Thyroid gland (tissue), 4 donors: ENCODE data around the gene TCEAL7. TPM values are rescaled to one million over a fixed set of nuclear protein-coding genes. Genes with fewer than 3 reads are reported as not detected.
A peak's percentile ranks its signal among the peaks of the same experiment; 100 is the strongest.

Experiments used
- DNase-seq, 2 donors: peaks; one replicate each; pipeline ENCODE4 v3.0.0-alpha.2; 2019
- H3K27ac ChIP-seq, 3 donors: fragments of 200-600 bp; sonication (generic); 1 replicate in 2 of 3; 2 replicates in 1 of 3; pipeline ENCODE4 v1.5.1; 2016 to 2019; ENCODE audit warnings: mild to moderate bottlenecking in 1 of 3, moderate library complexity in 1 of 3
- H3K27me3 ChIP-seq: fragments of 200-600 bp; sonication (generic); one replicate; pipeline ENCODE4 v1.5.1; 2019
- H3K36me3 ChIP-seq, 2 donors: fragments of 200-600 bp; sonication (generic); one replicate each; pipeline ENCODE4 v1.5.1; 2016 to 2019
- H3K4me1 ChIP-seq, 2 donors: fragments of 200-600 bp; sonication (generic); one replicate each; pipeline ENCODE4 v1.5.1; 2017 to 2019
- H3K4me3 ChIP-seq, 3 donors: fragments of 200-600 bp; sonication (generic); replicated peaks in 1 of 3; 1 replicate in 2 of 3; 2 replicates in 1 of 3; pipeline ENCODE4 v1.5.1; 2016; ENCODE audit warnings: mild to moderate bottlenecking in 1 of 3
- H3K9me3 ChIP-seq: fragments of 200-600 bp; sonication (generic); one replicate; pipeline ENCODE4 v1.5.1; 2017
- CTCF ChIP-seq, 6 experiments: fragments of 200-600 bp in 3 of 6; fragments of 450-650 bp in 3 of 6; sonication (generic) in 3 of 6; IDR thresholded peaks; one replicate each; pipeline ENCODE4 v1.5.1; 2016 to 2019; ENCODE audit warnings: antibody characterized with exemption in 6 of 6, mild to moderate bottlenecking in 2 of 6, inconsistent platforms in 1 of 6, moderate library complexity in 1 of 6
- POLR2A ChIP-seq, 2 donors: fragments of 450-650 bp; IDR thresholded peaks; one replicate each; pipeline ENCODE4 v1.6.1; 2017; ENCODE audit warnings: antibody characterized with exemption in 2 of 2, mild to moderate bottlenecking in 2 of 2, moderate library complexity in 1 of 2
- WGBS, 2 donors: methylation state at CpG; one replicate each; pipeline ENCODE4 v1.1.5; 2017; 5-methylcytosine and 5-hydroxymethylcytosine counted together
- intact Hi-C: fragments of 100-400 bp; cut with DNase I; formaldehyde crosslinking; loops from one replicate; pipeline ENCODE4 v1.15.1; 2023
- total RNA-seq, 4 donors: library from RNA; depleted of rRNA; stranded (reverse); fragments of >200 nt; gene quantifications; one replicate each; pipeline ENCODE4 v1.2.3, GENCODE V29; 2016

The TCEAL7 gene
- total RNA-seq, 4 donors from 2014 or later = 2.3 to 6.6 (median 4.1) TPM

- peaks cover 0 to 11% of the 10 kb centered on the region in 2 donors for H3K4me1 ChIP-seq
- WGBS, 2 donors = 84 to 88% methylated on average over 2 of the region's 2 CpGs
- H3K27ac ChIP-seq = no peak overlapping the region
- no peak for DNase-seq
- intact Hi-C loops = no loop called here
- H3K36me3 ChIP-seq = no peaks in the 10 kb centered on the region
- no peak for TF ChIP-seq CTCF (IDR thresholded peaks at IDR 0.05)
- no peak for TF ChIP-seq POLR2A (IDR thresholded peaks at IDR 0.05)
- H3K9me3 ChIP-seq = no peaks in the 10 kb centered on the region
- no peak overlapping the region for H3K4me3 ChIP-seq
- no peaks in the 10 kb centered on the region for H3K27me3 ChIP-seq
These were observed 30.1 kb downstream of the TCEAL7 start for GRCh38 chrX:103360092-103360491.

GRCh38 chrX:103360916-103361315, 30.9 kb downstream of the TCEAL7 start:
- 77 to 80% methylated on average over 2 of the region's 2 CpGs for WGBS, 2 donors

GRCh38 chrX:103361798-103362197, 31.8 kb downstream of the TCEAL7 start:
- no peak for TF ChIP-seq CTCF (IDR thresholded peaks at IDR 0.05)
- TF ChIP-seq POLR2A (IDR thresholded peaks at IDR 0.05) = no peak
- DNase-seq = no peak
- Histone ChIP-seq H3K9me3 (no peaks in the 10 kb centered on the region), H3K27ac (peak overlapping the region; percentile 50 to 83 (median 80)), H3K36me3 (no peaks in the 10 kb centered on the region), H3K4me1 (peaks cover 0 to 11% of the 10 kb centered on the region in 2 donors), H3K27me3 (no peaks in the 10 kb centered on the region), H3K4me3 (no peak overlapping the region)
- intact Hi-C loops = no loop called here
- WGBS, 2 donors = 30 to 40% methylated on average over 1 of the region's 1 CpG

More at GRCh38 chrX:103360916-103361315, 30.9 kb downstream of the TCEAL7 start:
- Histone ChIP-seq H3K36me3 (no peaks in the 10 kb centered on the region), H3K27me3 (no peaks in the 10 kb centered on the region), H3K4me3 (no peak overlapping the region), H3K4me1 (peaks cover 0 to 11% of the 10 kb centered on the region in 2 donors), H3K27ac (peak overlapping the region in 2 of 3 donors; percentile 15 to 80), H3K9me3 (no peaks in the 10 kb centered on the region)
- TF ChIP-seq POLR2A (IDR thresholded peaks at IDR 0.05) = no peak
- TF ChIP-seq CTCF (IDR thresholded peaks at IDR 0.05) = no peak
- intact Hi-C loops = no loop called here
- no peak for DNase-seq

DNA sequence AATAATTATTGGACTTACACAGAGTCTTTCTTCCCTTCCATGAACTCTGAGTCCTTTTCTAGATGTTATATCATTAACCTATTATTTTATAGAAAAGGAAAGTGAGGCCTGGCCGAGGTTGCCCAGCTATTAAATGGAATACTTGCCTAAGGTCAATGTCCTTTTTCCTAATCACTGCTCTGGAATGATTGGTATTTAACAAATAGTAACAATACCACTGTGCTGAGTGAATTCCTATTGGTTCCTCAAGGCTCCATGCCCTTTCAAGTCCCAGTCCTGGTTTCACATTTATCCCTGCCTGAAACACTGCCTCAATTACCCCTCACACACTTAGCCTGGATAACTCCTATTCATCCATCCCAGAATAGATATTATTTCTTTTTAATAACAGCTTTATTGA, 32.4 kb downstream of the TCEAL7 start:
- intact Hi-C loops = no loop called here
- H3K27ac ChIP-seq = peak overlapping the region; percentile 50 to 83 (median 81)

More for the DNA sequence above, 32.4 kb downstream of the TCEAL7 start:
- Histone ChIP-seq H3K9me3 (no peaks in the 10 kb centered on the region), H3K4me1 (peaks cover 0 to 11% of the 10 kb centered on the region in 2 donors), H3K4me3 (no peak overlapping the region), H3K36me3 (no peaks in the 10 kb centered on the region), H3K27me3 (no peaks in the 10 kb centered on the region)
- TF ChIP-seq POLR2A (IDR thresholded peaks at IDR 0.05) = peak in 1 of 2 donors; percentile 71
- no peak for TF ChIP-seq CTCF (IDR thresholded peaks at IDR 0.05)
- 9 to 21% methylated on average over 1 of the region's 1 CpG for WGBS, 2 donors
- DNase-seq = peak in 1 of 2 donors; percentile 19
